HepG2 (cell line): ENCODE data around the gene FBXW4. TPM values are rescaled to one million over a fixed set of nuclear protein-coding genes. Genes with fewer than 3 reads are reported as not detected.

ENCODE experiments used
- ATAC-seq: fragments of 200-7000 bp; cut with Tn5 transposase; 3 replicates; pipeline ENCODE4 v1.9.1; 2020; ENCODE audit warnings: mild to moderate bottlenecking, moderate library complexity
- BruUV-seq: library from RNA; stranded (reverse); fragments of 400-500 nt; replicated peaks from 2 replicates; lab custom pipeline; 2021; lab: Mats Ljungman, UMichigan
- CTCF ChIA-PET: fragments of 300-600 bp; formaldehyde crosslinking; extraction: SDS; loops from one replicate; lab custom pipeline; 2021; ENCODE audit warnings: low total read pairs, inconsistent platforms, low intra/inter-chr PET ratio; lab: Yijun Ruan, JAX
- POLR2A ChIA-PET: fragments of 350-600 bp; sonication (Branson Sonifier 250); formaldehyde crosslinking; loops from one replicate; lab custom pipeline; 2020; ENCODE audit warnings: antibody characterized with exemption, inconsistent platforms; lab: Yijun Ruan, JAX
- DNase-seq: peaks from one replicate; pipeline ENCODE4 v3.0.0-alpha.2; 2015; ENCODE audit warnings: low spot score
- FAIRE-seq: peaks from 3 replicates; lab custom pipeline; 2011; peaks lifted over from hg19 to GRCh38; lab: Jason Lieb, UNC
- H2AFZ ChIP-seq: one replicate; pipeline ENCODE4 v1.6.1; 2011; ENCODE audit warnings: low read length, inconsistent platforms
- H3K27ac ChIP-seq: fragments of 300-600 bp; 3 replicates; pipeline ENCODE4 v1.8.0; 2011; ENCODE audit warnings: mixed run types, mild to moderate bottlenecking, mixed read lengths, low read length, inconsistent platforms; ENCODE audit not compliant: insufficient read depth; ENCODE audit errors: extremely low read length
- H3K27me3 ChIP-seq, 2 experiments: fragments of 200-600 bp in 1 of 2; 2 replicates in 1 of 2; 3 replicates in 1 of 2; pipeline versions ENCODE4 v1.6.0 to v1.8.0; 2011; ENCODE audit warnings: low read length in 2 of 2, mild to moderate bottlenecking in 2 of 2, moderate library complexity in 2 of 2, inconsistent platforms in 1 of 2; ENCODE audit not compliant: insufficient read depth in 2 of 2, control insufficient read depth in 1 of 2
- H3K36me3 ChIP-seq, 2 experiments: fragments of 200-600 bp in 1 of 2; replicated peaks in 1 of 2; 2 replicates in 1 of 2; 3 replicates in 1 of 2; pipeline versions ENCODE4 v1.5.1 to v1.8.0; 2011; ENCODE audit warnings: low read length in 2 of 2, inconsistent platforms in 1 of 2; ENCODE audit not compliant: insufficient read depth in 2 of 2, control insufficient read depth in 1 of 2
- H3K4me1 ChIP-seq: 2 replicates; pipeline ENCODE4 v1.5.1; 2012; ENCODE audit warnings: low read length, inconsistent platforms; ENCODE audit not compliant: insufficient read depth
- H3K4me2 ChIP-seq: 2 replicates; pipeline ENCODE4 v1.6.0; 2011; ENCODE audit warnings: low read depth, low read length, inconsistent platforms
- H3K4me3 ChIP-seq, 3 experiments: fragments of 200-600 bp in 1 of 3; sonication (generic), shearing (Covaris generic) in 1 of 3; replicated peaks in 1 of 3; 2 replicates each; pipeline ENCODE4 v1.5.1; 2011 to 2016; ENCODE audit warnings: low read length in 3 of 3, inconsistent platforms in 2 of 3, low read depth in 2 of 3, mild to moderate bottlenecking in 2 of 3, control low read depth in 1 of 3, mixed read lengths in 1 of 3; ENCODE audit not compliant: insufficient read depth in 1 of 3
- H3K79me2 ChIP-seq: one replicate; pipeline ENCODE4 v1.6.1; 2011; ENCODE audit warnings: low read length, inconsistent platforms; ENCODE audit not compliant: insufficient read depth
- H3K9ac ChIP-seq: 2 replicates; pipeline ENCODE4 v1.6.0; 2011; ENCODE audit warnings: mild to moderate bottlenecking, low read depth, low read length, inconsistent platforms; ENCODE audit not compliant: insufficient read depth
- H3K9me3 ChIP-seq: 2 replicates; pipeline ENCODE4 v1.5.1; 2012; ENCODE audit warnings: mild to moderate bottlenecking, low read length
- H4K20me1 ChIP-seq: 2 replicates; pipeline ENCODE4 v1.6.0; 2011; ENCODE audit warnings: inconsistent platforms, mild to moderate bottlenecking, low read length, moderate library complexity; ENCODE audit not compliant: insufficient read depth
- IRX3 ChIP-seq: sonication (generic); formaldehyde crosslinking; IDR thresholded peaks from 2 replicates; pipeline ENCODE4 v1.8.1; 2023; ENCODE audit warnings: mild to moderate bottlenecking, low read depth, missing genetic modification reagents, borderline replicate concordance
- MED8 ChIP-seq: sonication (generic); formaldehyde crosslinking; IDR thresholded peaks from 2 replicates; pipeline ENCODE4 v1.8.1; 2023; ENCODE audit warnings: mild to moderate bottlenecking, missing genetic modification reagents; ENCODE audit not compliant: insufficient replicate concordance
- MZF1 ChIP-seq: sonication (generic); formaldehyde crosslinking; IDR thresholded peaks from 2 replicates; pipeline ENCODE4 v1.8.1; 2023; ENCODE audit warnings: mild to moderate bottlenecking, missing genetic modification reagents, borderline replicate concordance
- NCOA1 ChIP-seq: sonication (generic); formaldehyde crosslinking; IDR thresholded peaks from 2 replicates; pipeline ENCODE4 v1.9.0; 2021; ENCODE audit warnings: missing genetic modification reagents
- RORA ChIP-seq: sonication (generic); formaldehyde crosslinking; IDR thresholded peaks from 2 replicates; pipeline ENCODE4 v1.5.0; 2020; ENCODE audit warnings: mild to moderate bottlenecking, missing genetic modification reagents, moderate library complexity
- TCF7L2 ChIP-seq: IDR thresholded peaks from 2 replicates; pipeline ENCODE4 v1.6.1; 2011; ENCODE audit warnings: mild to moderate bottlenecking, low read depth, low read length, moderate library complexity
- THAP9 ChIP-seq: sonication (generic); formaldehyde crosslinking; IDR thresholded peaks from 2 replicates; pipeline ENCODE4; 2020; ENCODE audit warnings: missing genetic modification reagents, mild to moderate bottlenecking, borderline replicate concordance
- ZBTB40 ChIP-seq, 2 experiments: fragments of 450-650 bp in 1 of 2; sonication (generic) in 1 of 2; formaldehyde crosslinking in 1 of 2; IDR thresholded peaks; 2 replicates each; pipeline versions ENCODE4 v1.6.1 to v1.8.0; 2016 to 2022; ENCODE audit warnings: antibody characterized with exemption in 1 of 2, mild to moderate bottlenecking in 1 of 2, missing genetic modification reagents in 1 of 2
- ZKSCAN8 ChIP-seq: IDR thresholded peaks from 2 replicates; pipeline ENCODE4 v1.6.1; 2016; ENCODE audit warnings: borderline replicate concordance, missing genetic modification reagents, missing compliant biosample characterization
- ZNF296 ChIP-seq: sonication (generic); formaldehyde crosslinking; conservative IDR thresholded peaks from 2 replicates; pipeline ENCODE4 v1.5.0; 2020; ENCODE audit warnings: mild to moderate bottlenecking, missing genetic modification reagents
- ZNF317 ChIP-seq: sonication (generic); formaldehyde crosslinking; IDR thresholded peaks from 2 replicates; pipeline ENCODE4 v1.5.0; 2020; ENCODE audit warnings: mild to moderate bottlenecking, missing genetic modification reagents
- ZNF354B ChIP-seq: sonication (generic); formaldehyde crosslinking; IDR thresholded peaks from 2 replicates; pipeline ENCODE4 v1.8.0; 2022; ENCODE audit warnings: mild to moderate bottlenecking, missing genetic modification reagents
- ZNF558 ChIP-seq: sonication (generic); formaldehyde crosslinking; IDR thresholded peaks from 2 replicates; pipeline ENCODE4 v1.9.0; 2022; ENCODE audit warnings: mild to moderate bottlenecking, missing genetic modification reagents, borderline replicate concordance
- ZNF879 ChIP-seq: sonication (generic); formaldehyde crosslinking; IDR thresholded peaks from 2 replicates; pipeline ENCODE4 v1.8.1; 2023; ENCODE audit warnings: missing genetic modification reagents
- WGBS: methylation state at CpG from one replicate; pipeline ENCODE4 v1.1.6; 2017; ENCODE audit warnings: low lambda C conversion rate; 5-methylcytosine and 5-hydroxymethylcytosine counted together
- in situ Hi-C: cut with HindIII; loops from 2 replicates; pipeline ENCODE4 v1.10.0; 2017; ENCODE audit warnings: low pct_unique_long_range_greater_than_20kb; ENCODE audit not compliant: extremely low pct_ligation_motif_present
- intact Hi-C: fragments of 100-400 bp; cut with micrococcal nuclease; formaldehyde crosslinking; loops from one replicate; pipeline ENCODE4 v1.10.0; 2022; ENCODE audit not compliant: unreplicated experiment
- polyA plus RNA-seq, 8 experiments: library from polyadenylated mRNA; depleted of rRNA in 3 of 8; stranded (reverse) in 7 of 8; unstranded in 1 of 8; fragments of >200 nt; fragmentation: Illumina TruSeq in 4 of 8; extraction: Trizol in 4 of 8; gene quantifications; 2 replicates each; pipeline versions ENCODE4 v1.2.1 to v1.2.3, GENCODE V29; 2011 to 2016; ENCODE audit warnings: low read depth in 4 of 8, missing spikeins in 1 of 8, mixed read lengths in 1 of 8; ENCODE audit not compliant: insufficient read depth in 1 of 8
- total RNA-seq, 5 experiments: library from RNA; depleted of rRNA; stranded (reverse); fragments of >200 nt; fragmentation: Illumina TruSeq; extraction: Trizol; gene quantifications; 2 replicates each; pipeline ENCODE4 v1.2.3, GENCODE V29; 2016; ENCODE audit warnings: low read depth in 1 of 5

The FBXW4 gene
- total and polyA plus RNA-seq, 2 of the 13 experiments (the other 11 are each of a cell fraction or from before 2014, with no cell fraction given) = 23.5 to 33.7 TPM

GRCh38 chr10:101691081-101691480 is 3.9 kb downstream of the FBXW4 start:
- Histone ChIP-seq H3K36me3 (0 out of 5 replicates have a peak, but pooled peaks cover 0 to 3% of the 10 kb centered on the region in 2 experiments), H3K4me2 (no peak overlapping the region), H3K27me3 (no peaks in the 10 kb centered on the region), H4K20me1 (no peaks in the 10 kb centered on the region), H3K27ac (no peak overlapping the region), H3K9me3 (no peaks in the 10 kb centered on the region), H3K9ac (no peak overlapping the region), H3K4me3 (no peak overlapping the region), H2AFZ (no peak overlapping the region), H3K4me1 (peaks cover 54% of the 10 kb centered on the region), H3K79me2 (peaks cover 17% of the 10 kb centered on the region)
- DNase-seq (no peak), FAIRE-seq (no peak), ATAC-seq (no peak)
- WGBS = 85% methylated on average over 4 of the region's 7 CpGs
- ChIA-PET CTCF (no interaction called here), POLR2A (no interaction called here)
- TSS peak; percentile 4 for BruUV-seq
- in situ Hi-C loops = no loop called here
- intact Hi-C loops = no loop called here
- TF ChIP-seq TCF7L2 = no peak
- TF ChIP-seq ZBTB40 (IDR thresholded peaks at IDR 0.05) = no peak
- no peak for TF ChIP-seq ZBTB40 (CRISPR knock-in tag; IDR thresholded peaks at IDR 0.05)
- no peak for TF ChIP-seq ZNF558 (CRISPR knock-in tag)
- TF ChIP-seq ZNF879 = no peak
- no peak for TF ChIP-seq RORA (CRISPR knock-in tag)
- no peak for TF ChIP-seq NCOA1 (CRISPR knock-in tag)
- TF ChIP-seq ZNF317 = no peak
- no peak for TF ChIP-seq ZNF296 (CRISPR knock-in tag)
- TF ChIP-seq IRX3 = no peak
- no peak for TF ChIP-seq MZF1 (CRISPR knock-in tag)
- TF ChIP-seq THAP9 (CRISPR knock-in tag) = no peak
- TF ChIP-seq MED8 (CRISPR knock-in tag) = no peak
- no peak for TF ChIP-seq ZKSCAN8 (CRISPR knock-in tag)
- no peak for TF ChIP-seq ZNF354B
